ENCODE data around the gene RAD52.

DNA sequence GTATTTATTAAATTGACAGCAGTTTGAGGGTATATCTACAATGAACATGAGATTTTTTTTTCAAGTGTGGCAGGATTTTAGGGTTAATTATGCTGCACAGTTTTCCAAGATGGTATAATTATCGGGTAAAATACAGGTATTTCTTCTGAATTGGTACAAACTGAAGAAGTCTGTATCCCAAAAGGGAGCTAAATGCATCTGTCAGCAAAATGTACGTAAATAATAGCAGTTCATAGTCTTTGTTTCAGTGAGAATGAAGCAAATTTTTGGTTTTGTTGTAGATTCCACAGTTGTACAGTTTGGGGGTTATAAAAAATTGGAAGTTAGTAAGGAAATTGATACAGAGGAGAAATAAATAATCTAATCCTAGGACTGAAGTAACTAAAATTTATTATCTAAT is 63.3 kb downstream of the RAD52 start:
- TF ChIP-seq, protein P1, sequence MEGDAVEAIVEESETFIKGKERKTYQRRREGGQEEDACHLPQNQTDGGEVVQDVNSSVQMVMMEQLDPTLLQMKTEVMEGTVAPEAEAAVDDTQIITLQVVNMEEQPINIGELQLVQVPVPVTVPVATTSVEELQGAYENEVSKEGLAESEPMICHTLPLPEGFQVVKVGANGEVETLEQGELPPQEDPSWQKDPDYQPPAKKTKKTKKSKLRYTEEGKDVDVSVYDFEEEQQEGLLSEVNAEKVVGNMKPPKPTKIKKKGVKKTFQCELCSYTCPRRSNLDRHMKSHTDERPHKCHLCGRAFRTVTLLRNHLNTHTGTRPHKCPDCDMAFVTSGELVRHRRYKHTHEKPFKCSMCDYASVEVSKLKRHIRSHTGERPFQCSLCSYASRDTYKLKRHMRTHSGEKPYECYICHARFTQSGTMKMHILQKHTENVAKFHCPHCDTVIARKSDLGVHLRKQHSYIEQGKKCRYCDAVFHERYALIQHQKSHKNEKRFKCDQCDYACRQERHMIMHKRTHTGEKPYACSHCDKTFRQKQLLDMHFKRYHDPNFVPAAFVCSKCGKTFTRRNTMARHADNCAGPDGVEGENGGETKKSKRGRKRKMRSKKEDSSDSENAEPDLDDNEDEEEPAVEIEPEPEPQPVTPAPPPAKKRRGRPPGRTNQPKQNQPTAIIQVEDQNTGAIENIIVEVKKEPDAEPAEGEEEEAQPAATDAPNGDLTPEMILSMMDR (IDR thresholded peaks at IDR 0.05 in 4 of 5, conservative IDR thresholded peaks at IDR 0.05 in 1 of 5), result no peak
- TF ChIP-seq POLR2A (IDR thresholded peaks at IDR 0.05), result no peak

Measured in gastrocnemius medialis (tissue), 4 donors.